NT2/D1 (cell line): ENCODE measurements around the gene NRXN3.

Experiments used
- SUZ12 ChIP-seq: IDR thresholded peaks from 2 replicates; pipeline ENCODE4 v1.6.1; 2011; ENCODE audit not compliant: insufficient read length, insufficient read depth; ENCODE audit errors: extremely low read depth
- YY1 ChIP-seq: IDR thresholded peaks from 2 replicates; pipeline ENCODE4 v1.6.1; 2011; ENCODE audit not compliant: insufficient read length, insufficient read depth
- ZNF274 ChIP-seq: IDR thresholded peaks from 2 replicates; pipeline ENCODE4 v1.6.1; 2011; ENCODE audit warnings: mild to moderate bottlenecking, low read depth, low read length

GRCh38 chr14:78403278-78403815 is 233.2 kb downstream of the NRXN3 start:
- TF ChIP-seq ZNF274, result no peak
- TF ChIP-seq YY1, result no peak
- no peak for TF ChIP-seq SUZ12
